D341Med (cell line): ENCODE measurements around the gene LDLRAD3.
A peak's percentile ranks its signal among the peaks of the same experiment; 100 is the strongest.

Source experiments
- DNase-seq: peaks from one replicate; pipeline ENCODE4 v3.0.0; 2012; ENCODE audit warnings: low spot score

Gene LDLRAD3

DNA sequence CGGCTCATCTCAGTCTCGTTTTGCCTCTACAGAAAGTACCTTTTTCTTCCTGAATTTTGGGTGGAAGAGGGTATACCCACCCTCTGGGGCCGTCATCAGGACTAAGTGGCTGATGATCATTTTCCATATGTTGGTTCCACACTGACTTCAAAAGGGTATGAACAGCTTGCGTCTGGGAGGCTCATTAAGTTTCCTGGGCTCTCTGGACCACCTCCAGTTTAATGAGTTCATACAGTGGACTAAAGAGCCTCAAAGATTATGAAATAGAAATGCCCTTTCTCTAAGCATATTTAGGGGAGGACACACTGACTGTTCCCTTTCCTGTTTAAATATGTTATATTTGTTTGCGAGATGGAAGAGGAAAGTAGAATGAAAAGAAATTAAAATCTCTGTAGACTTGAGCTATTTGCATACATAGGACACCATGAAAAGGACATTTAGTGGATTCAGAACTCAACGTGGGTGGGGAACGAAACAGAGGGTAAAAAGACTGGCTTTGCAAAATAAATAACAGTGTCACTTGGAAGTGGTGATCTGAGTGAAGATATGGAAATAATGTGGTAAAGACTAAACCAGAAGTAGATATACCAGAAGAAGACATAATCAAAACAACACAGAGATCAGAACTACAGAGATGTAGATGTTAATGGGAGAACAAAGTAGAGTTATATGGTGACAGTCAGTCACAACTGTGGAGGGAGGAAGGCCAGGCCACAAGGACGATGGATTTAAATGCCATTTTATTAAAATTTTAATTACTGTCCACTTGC is 18.7 kb downstream of the LDLRAD3 start:
- DNase-seq = no peak

DNA sequence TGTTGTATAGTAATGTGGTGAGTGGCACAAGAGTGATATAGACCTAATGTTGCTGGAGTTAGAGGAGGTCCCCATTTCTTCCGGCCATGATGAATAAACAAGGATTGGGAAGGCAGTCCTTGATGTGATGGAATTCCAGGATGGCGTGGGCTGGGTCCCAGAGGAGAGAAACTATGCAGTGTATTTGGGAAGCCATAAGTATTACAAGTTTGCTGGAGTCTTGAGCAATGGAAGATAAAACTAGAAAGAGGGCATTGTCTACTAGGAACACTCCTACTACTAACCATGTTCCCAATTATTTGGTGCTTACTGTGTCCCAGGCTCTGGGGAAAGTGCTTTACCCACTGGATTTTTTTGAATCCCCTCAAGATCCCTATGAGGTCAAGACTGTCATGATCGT is 20.0 kb downstream of the LDLRAD3 start:
- DNase-seq = no peak

DNA sequence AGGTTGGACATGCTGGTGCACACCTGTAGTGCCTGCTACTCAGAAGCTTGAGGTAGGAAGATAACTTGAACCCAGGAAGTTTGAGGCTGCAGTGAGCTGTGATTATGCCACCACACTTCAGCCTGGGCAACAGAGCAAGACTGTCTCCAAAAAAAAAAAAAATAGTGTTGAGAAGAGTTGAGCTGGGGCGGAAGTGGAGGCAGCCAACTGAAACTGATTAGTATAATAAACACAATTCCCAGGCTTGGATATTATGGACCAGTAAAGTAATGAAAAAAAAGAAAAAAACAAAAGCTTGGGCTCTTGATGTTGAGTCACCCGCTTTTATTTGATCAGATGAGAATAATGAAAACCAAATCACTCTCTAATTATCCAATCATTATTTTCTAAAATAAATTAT is 21.0 kb downstream of the LDLRAD3 start:
- no peak for DNase-seq

DNA sequence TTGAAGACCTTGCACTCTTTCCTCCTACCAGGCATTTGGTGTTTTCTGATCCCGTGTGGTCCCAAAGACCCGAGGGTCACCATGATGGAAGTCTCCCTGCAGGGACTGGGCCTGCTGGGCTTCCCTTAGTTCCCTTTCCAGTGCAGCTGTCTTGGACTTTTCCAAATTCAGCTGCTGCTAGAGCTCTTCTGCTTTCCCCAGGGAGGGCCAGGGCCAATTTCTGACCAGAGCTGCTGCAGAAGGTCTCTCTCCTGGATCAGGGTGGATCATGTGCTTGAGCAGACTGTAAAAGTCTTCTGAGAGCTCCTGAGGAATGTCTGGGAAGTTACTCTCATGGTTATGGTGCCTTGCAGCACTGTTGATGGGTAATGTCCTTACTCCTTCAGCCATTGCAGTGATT is 23.2 kb downstream of the LDLRAD3 start:
- no peak for DNase-seq

DNA sequence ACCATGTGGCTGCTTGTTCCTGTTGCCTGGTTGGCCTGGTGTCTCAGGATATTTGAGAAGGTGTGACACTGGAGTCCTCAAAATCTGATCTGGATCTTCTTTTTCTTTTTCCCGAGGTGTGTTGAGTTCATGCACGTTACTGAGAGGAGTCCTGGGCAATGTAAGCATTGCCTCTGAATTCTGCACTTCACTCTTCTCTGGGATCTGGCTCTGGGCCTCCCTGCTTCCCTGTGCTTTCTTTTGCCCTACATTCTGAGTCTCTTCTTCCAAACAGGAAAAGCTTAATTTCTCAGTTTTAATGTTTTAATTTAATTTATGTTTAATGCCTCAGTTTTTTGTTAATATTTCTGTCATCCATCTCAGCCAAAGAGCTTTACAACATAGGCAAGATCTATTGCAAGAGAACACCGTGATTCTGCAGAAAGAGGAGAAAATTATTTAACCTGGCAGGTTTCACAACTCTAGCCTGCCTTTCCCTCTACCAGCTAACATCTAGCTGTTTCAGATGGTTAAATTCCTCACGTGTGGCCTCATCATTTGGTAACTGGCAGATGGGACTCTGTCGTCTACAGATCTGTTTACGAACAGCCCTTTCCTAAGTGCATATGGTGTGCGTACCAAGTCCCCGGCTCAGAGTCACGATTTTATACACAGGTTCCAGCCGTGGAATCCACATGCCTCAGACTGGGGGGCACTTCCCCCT is 24.7 kb downstream of the LDLRAD3 start:
- DNase-seq = peak; percentile 41

DNA sequence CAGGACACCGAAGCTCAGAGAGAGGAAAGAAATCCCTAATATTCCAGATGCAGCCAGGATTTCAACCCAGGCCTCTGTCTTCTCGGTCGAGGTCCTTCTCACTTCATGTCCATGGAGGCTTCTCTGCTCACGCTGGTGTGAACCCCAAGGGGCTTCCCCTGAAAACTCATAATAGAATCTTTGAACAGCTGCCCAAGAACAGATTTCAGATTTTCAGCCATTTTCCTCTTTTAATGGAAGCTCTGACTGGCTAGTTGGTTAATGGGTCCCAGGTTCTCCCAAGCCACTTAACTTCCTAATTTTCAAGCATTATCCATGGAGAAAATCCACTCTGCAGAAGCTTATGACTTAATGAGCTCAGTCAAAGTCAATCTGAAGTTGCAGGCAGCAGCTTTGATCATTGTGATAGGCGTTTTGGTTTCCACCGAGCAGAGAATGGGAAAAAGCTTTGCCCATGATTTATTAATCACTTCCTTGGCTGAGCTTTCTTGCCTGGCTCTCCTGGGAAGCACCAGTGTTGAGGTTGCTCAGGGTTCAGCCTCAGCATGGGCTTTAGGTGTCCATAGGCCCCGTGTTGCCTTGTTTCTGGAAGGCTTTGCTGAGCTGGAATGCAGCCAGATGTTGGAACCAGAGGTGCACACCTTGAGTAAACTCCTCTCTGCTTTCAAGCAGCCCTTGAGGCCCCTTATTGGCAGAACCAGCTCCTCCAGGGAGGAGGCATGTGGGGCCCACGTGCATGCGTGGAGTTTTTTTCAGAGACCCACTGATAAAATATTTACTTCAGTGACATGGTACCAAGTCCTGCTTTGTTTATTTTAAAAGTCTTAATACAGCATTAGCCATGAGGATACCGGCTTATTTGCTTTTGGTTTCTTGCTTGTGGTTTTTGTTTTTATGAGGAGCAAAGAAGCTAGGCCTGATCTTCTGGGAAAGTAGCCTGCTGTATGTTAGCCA is 25.5 kb downstream of the LDLRAD3 start:
- peak; percentile 48 for DNase-seq

DNA sequence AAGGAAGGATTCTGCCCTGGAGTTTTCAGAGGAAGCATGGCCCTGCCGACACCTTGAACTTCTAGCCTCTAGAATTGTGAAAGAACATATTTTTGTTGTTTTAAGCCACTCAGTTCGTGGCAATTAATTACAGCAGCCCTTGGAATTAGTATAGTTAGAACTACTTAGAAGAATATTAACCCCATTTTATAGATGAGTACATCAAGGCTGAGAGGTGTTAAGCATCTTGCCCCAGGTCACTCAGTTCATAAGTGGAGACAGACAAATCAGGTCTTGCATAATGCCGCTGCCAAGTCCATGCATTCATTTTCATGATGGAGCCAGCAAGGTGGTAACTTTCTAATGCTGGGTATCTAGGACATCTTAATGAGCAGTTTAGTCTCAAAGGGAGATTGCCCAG is 26.6 kb downstream of the LDLRAD3 start:
- DNase-seq = no peak

DNA sequence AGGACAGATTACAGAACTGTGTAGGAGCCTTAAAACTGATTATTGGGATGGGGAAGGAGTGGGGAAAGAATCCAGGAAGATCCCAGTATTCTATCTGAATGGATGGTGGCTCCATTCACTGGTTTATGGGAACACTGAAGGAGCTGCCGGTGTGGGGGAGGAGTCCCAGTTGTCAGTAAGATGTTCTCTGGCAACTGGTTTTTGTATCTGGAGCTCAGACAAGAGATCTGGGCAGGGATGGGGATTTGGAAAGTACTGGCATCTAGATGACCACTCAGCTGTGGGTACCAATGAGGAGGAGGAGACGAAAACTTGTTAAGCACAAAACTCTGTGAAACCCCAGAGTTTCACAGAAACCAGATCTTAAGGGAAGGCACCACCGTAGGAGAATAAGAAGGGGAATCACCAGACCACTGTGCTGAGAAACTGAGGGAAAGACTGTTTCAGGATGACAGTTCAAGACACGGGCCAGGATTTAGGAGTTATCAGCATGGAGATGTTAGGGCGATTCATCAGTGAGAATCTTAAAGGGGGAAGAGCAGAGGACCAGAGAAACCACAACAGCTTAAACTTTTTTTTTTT is 28.1 kb downstream of the LDLRAD3 start:
- DNase-seq = no peak

DNA sequence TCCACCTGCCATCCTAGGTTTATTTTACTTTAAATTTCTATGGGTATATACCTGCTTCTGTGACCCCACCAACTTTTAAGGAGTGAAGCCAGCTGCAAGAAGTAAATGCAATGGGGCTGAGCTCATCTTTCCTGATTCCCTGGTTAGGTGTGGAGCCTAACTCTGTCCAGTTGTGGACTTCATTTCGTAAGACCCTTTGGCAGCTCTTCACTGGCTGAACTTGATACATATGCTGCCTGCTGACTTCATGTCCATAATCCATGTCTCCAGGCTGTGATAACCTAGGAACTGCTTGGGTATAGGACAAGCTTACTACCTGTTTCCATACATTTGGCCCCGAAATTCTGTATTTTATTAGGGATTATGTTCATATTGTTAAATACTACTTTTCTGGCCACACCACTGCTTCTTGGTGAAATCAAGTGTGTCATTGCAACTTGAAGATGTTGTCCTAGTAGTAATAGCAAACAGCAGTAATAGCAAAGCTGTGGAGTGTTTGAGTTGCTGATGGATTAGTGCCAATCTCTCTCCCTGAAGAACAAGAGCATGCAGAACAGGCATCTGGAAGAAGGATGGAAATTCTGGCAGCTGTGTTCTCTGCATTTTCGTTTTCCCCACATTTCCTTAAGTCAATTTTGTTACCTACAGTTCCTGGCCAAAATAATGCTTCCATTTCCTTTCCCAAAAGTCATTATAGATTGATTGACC is 31.2 kb downstream of the LDLRAD3 start:
- no peak for DNase-seq

DNA sequence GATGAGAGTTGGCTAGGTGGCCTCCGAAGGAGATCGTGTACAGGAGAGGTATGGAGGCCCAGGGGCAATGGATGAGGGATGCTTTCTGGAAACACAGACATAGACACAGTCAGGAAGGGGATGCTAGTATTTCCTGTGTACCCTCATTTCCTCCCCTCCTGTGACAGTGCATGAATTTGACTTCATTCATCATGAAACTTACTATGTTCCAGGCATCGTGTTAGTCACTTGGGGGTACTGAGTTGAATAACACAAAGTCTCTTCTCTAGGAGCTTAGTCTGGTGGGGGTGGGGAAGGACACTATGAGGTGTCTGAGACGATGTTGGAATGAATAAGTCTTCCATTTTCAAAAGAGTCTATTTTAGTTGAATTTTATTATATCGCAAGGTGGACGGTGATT is 32.6 kb downstream of the LDLRAD3 start:
- DNase-seq = no peak

DNA sequence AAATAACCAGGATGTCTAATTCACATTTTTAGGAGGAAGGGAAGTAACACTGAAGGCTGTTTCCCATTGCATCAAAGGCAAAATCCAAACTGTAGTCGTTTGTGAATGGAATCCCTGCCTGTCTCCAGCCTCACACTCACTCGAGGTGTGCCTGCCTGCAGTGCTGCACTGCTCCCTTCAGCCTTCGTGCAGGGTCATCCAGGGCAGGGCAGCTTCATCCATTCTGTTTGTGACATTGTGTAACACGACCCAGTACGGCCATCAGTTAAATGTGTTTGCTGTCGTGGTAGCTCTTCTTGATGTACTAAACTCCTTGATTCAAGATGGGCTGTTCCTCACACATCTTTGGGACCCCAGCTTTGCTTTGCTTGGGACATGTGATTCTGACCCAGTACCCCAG is 34.3 kb downstream of the LDLRAD3 start:
- no peak for DNase-seq

DNA sequence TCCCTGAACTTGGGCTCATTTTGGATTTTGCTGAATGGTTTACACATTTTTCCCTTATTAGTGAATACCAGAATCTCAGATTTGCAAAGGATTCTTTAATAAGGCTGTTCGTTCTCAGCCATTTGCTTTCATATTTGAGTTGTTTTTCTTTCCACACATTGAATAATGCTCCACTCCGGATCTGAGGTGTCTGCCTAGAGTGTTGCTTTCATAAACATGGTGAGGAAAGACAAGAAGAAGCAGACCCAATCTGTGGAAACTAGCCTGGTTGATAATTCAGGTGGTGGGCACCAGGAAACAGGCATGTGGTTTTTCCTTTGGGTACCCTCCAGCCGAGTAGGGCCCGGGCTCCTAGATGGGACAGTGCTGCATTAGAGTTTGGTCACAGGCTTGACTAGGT is 35.0 kb downstream of the LDLRAD3 start:
- DNase-seq = no peak

DNA sequence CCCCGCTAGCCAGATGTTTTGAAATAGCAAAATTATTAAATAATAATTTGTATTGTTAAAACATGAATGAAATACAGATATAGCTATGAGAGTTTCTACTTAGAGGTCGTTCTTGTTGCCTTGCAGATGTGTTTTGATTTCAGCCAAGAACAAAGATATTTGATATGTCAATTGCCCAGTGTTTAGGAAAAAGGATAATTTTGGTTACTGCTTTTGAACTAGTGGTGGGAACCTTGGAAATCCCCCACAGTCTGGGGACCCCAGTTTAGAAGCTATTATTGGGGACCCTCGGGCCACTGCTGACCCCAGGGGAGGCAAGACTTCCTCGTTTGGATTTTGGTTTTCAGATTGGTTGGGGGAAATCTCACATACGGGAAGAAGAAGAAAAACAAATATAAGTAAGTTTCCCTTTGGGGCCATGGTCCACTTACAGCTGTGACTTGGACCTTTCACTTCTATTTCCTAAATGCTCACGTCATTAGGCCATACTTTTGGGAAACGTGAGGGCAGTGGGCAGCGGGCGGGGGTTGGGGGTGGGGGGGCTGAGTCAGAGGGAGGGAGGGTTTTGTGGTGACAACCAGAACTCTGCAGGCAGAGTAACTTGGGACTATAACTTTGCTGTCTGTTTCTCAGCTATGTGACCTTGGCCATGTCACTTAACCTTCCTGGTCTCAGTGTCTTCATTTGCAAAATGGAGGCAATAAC is 37.0 kb downstream of the LDLRAD3 start:
- DNase-seq = no peak

DNA sequence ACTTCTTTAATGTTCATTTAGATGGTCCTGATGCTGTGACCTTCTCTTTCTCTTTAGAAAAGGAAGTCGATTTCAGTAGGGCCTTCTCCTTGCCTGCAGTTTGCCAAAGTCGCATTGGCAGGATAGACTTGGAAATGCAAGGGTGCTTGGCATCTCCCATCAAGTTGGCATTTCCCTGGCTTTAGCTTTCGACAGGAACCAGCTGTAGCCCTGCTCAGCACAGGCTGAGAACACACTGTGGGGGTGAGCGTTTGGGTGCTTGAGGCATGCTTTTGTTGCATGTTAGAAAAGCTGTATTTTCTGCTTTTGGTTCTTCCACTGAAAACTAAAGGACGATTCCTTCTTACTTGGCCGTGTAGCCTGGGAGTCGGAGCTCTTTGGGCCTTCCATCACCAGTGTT is 37.7 kb downstream of the LDLRAD3 start:
- DNase-seq = no peak

DNA sequence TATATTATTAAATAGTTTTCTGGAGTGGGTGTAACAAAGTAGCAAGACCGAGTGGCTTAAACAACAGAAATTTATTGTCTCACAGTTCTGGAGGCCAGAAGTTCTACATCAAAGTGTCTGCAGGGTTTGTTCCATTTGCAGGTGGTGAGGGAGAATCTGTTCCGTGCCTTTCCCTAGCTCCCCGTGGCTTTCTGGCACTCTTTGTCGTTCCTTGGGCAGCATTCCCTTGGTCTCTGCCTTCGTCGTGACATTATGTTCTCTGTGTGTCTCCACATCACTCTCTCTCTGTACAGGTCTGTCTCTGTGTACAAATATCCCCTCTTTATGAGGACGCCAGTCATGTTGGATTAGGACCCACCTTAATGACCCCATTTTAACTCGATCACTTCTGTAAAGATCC is 38.2 kb downstream of the LDLRAD3 start:
- DNase-seq = no peak

DNA sequence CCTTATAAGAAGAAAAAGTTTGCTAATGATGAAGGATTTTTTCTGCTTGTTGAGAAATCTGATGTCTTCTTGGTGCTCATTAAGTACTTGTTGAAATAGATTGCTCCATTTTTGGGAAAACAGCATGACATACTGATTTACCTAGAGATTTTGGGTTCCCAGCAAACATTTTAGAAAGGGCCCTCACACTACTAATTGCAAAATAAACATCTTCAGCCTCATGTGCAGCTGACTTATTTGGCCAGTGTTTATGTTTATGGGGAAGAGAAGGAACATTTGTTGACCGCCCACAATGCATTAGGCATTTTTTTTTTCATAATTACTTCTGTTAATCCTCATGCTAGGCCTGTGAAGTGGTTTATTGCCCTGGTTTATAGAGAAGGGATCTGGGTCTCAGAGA is 40.1 kb downstream of the LDLRAD3 start:
- no peak for DNase-seq

DNA sequence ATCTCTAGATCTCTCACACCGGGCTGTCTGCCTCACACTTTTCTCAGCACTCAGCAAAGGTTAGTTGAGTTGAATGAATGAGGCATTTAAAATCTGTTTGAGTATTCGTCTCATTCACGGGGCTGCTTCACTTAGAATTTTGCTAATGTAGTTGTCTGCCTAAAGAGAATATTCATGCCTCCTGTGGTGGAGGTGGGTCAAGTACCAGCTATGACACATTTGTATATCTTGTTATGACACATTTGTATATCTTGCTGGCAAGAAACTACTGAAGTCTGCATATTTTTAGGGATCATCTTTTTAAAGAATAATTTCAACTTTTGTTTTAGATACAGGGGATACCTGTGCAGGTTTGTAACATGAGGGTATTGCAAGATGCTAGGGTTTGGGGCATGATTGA is 43.1 kb downstream of the LDLRAD3 start:
- no peak for DNase-seq

DNA sequence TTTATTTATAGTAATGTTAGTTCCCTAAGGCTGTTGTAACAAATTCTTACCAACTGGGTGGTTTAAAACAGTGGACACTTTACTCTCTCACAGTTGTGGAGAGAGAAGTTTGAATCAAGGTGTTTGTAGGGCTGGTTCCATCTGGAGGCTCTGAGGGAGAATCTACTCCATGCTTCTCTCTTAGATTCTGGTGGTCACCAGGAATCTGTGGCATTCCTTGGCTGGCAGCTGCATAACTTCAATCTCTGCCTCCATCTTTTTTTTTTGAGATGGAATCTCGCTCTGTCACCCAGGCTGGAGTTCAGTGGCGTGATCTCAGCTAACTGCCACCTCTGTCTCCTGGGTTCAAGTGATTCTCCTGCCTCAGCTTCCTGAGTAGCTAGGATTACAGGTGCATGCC is 46.3 kb downstream of the LDLRAD3 start:
- no peak for DNase-seq

DNA sequence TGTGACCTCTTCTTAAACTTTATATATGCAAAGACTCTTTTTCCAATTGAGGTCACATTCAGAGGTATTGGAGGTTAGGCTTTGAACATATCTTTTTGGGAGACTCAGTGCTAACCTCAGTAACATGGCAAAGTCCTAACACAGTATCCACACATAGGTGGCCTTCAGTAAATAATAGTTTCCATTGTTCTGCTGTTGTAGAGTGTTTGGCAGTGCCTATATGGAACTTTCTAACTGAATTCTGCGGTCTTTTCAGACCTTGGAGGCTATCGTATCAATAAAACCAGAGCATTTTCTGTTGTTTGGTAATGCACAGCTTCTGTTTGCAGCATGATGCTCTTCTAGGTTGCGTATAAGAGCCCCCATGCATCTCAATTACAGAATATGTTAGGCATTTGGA is 47.0 kb downstream of the LDLRAD3 start:
- no peak for DNase-seq

DNA sequence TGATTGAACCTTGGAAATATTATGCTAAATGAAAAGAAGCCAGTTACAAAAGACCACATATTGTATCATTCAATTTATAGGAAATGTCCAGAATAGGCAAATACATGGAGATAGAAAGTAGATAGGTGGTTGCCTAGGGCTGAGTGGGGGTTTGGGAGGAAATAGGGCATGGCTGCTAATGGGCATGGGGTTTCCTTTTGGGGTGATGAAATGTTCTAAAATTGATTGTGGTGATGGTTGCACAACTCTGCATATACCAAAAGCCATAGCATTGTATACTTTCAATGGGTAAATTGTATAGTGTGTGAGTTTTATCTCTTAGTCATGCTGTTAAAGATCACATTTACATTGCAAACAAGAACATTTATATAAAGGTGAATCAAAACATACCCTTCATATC is 48.7 kb downstream of the LDLRAD3 start:
- no peak for DNase-seq

DNA sequence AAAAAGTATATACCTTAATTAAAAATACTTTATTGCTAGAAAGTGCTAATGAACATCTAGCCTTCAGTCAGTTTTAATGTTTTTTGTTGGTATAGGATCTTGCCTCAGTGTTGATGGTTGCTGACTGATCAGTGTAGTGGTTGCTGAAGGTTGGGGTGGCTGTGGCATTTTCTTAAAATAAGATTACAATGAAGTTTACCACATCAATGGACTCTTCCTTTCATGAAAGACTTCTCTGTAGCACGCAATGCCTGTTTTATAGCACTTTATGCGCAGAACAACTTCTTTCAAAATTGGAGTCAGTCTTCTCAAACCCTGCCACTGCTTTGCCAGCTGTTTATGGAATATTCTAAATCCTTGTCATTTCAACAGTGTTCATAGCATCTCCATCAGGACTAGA is 50.6 kb downstream of the LDLRAD3 start:
- no peak for DNase-seq
